ENCODE results near the gene CCDC167.

CCDC167 gene

DNA sequence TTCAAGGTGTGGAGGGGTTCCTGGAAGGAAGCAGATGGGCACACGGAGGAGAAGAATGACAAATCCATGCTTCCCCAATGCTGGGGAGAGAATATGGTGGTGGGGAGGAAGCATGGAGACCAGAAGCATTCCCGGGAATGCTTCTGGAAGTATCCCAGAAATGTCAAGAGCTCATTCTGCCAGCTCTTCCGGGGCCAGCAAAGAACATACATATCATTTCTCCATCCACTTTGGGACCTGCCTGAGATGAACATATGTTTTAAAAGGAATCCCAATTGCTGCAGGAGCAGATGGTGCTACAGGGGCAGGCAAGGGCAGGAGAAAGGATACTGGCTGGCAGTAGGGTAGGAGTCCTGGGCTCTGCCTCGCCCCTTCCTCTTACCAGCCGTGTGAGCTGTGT, 37.9 kb upstream of the CCDC167 start:
- no peak for TF ChIP-seq CTCF (IDR thresholded peaks at IDR 0.05; ENCODE audit: low read depth, low read length)
- in situ Hi-C loops (cut with HindIII; ENCODE audit: low sequenced_read_pairs): no loop called here
- no peak overlapping the region for H3K4me3 ChIP-seq (ENCODE audit: low read depth, low read length)
- DNase-seq (ENCODE audit: low read depth, low spot score): no peak

DNA sequence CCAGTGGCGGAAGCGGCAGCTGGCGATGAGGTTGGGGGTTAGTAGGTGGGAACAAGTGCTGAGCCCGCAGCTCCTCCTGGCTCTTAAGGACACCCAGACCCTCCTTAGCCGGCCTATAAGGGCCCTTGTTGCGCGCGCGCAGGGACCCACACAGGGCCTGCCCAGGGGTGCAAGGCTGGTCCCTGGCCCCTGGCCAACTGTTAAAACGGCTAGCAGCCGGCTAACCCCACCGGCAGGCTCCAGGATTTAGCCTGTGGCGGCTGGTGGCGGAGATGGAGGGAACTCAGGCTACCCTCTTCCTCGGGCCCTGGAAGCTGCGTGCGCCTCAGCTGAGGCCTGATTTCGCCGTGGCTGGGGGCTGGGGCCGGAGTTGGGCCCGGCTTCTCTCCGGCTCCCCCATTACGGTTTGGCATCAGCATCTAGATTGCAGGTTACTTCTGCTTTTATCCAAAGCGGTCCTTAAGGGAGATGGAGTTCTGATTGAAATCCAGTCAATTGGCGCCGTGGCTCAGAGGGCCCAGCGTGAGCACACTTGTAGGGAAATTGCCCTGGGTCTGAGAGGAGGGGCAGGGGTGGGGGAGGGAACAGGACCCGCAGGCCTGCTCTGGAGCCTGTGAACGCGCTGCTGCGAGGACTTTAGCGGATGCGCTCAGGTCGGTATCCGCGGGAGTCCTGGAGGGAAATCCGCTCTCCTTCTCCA, 36.9 kb upstream of the CCDC167 start:
- no peak for TF ChIP-seq CTCF (IDR thresholded peaks at IDR 0.05; ENCODE audit: low read depth, low read length)
- in situ Hi-C loops (cut with HindIII; ENCODE audit: low sequenced_read_pairs): no loop called here
- no peak overlapping the region for H3K4me3 ChIP-seq (ENCODE audit: low read depth, low read length)
- no peak for DNase-seq (ENCODE audit: low read depth, low spot score)

DNA sequence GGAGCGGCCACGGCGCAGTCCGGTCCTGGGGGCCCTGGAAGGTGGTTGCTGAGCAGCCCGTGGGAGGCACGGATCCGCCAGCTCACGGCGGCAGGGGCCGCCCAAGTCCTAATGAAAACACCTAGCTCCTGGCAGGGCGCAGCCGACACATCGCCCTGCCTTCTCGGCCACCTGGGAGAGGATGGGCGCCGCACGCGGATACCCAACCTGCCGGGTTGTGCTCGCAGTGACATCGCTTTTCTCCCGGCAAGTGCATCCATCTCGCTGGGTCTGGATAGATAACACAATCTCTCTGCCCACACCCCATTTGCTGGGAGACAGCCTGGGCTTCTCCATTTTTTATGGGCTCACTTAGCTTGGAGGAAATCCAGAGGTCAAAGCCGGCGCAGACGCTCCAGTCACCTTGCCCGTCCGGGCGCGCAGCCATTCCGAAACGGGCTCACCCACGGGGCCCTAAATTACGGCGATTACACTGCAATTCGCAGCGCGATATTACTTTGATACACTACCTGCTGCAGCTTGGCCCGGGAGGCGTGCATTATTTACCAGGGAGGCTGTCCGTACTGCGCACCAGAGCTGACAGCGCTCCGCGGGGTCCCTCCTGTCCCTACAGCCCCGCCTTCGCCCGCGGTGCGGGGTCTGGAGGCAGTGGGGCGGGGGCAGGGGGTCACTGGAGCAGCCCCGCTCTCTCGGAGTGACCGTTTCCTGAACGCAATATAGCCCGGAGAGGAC, 36.2 kb upstream of the CCDC167 start:
- DNase-seq (ENCODE audit: low read depth, low spot score): no peak
- in situ Hi-C loops (cut with HindIII; ENCODE audit: low sequenced_read_pairs): no loop called here
- peak overlapping the region; percentile 12 for H3K4me3 ChIP-seq (ENCODE audit: low read depth, low read length)
- TF ChIP-seq CTCF (IDR thresholded peaks at IDR 0.05; ENCODE audit: low read depth, low read length): peak; percentile 8

DNA sequence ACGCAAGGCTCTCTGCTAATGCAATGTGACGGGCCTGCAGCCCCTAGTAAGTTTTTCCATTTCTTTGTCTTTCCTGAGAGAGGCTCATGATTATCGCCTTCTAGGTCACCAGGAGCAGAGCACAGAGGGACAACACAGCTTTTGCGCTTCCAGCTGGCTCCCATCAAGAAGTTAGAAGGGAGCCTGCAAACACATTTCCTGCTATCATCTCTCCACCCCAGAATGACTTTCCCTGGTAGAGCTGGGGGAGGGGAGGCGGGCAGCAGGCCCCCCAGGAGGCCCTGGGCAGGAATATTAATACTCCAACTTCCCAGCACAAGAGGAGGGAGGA, 35.7 kb upstream of the CCDC167 start:
- no peak overlapping the region for H3K4me3 ChIP-seq (ENCODE audit: low read depth, low read length)
- no peak for TF ChIP-seq CTCF (IDR thresholded peaks at IDR 0.05; ENCODE audit: low read depth, low read length)
- DNase-seq (ENCODE audit: low read depth, low spot score): no peak
- in situ Hi-C loops (cut with HindIII; ENCODE audit: low sequenced_read_pairs): no loop called here

DNA sequence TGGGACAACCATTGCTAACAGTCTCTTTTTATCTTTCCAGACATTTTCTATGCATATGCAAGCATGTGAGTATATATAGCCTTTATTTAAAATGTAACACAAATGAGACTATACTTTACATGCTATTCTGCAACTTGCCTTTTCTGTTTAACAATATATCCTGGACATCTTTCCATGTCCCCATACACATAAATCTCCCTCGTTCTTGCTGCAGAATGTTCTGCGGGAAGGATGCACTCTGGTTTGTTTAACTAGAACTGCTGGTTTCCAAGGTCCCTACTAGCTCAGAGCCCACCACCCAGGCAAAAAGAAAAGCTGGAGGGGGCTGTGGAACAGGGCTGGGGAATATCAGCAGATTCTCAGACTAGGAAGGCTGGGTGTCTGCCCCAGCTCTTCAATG, 35.2 kb upstream of the CCDC167 start:
- TF ChIP-seq CTCF (IDR thresholded peaks at IDR 0.05; ENCODE audit: low read depth, low read length): no peak
- H3K4me3 ChIP-seq (ENCODE audit: low read depth, low read length): no peak overlapping the region
- in situ Hi-C loops (cut with HindIII; ENCODE audit: low sequenced_read_pairs): no loop called here
- DNase-seq (ENCODE audit: low read depth, low spot score): no peak

- in situ Hi-C loops (cut with HindIII; ENCODE audit: low sequenced_read_pairs): no loop called here
- H3K4me3 ChIP-seq (ENCODE audit: low read depth, low read length): no peak overlapping the region
- TF ChIP-seq CTCF (IDR thresholded peaks at IDR 0.05; ENCODE audit: low read depth, low read length): no peak
- no peak for DNase-seq (ENCODE audit: low read depth, low spot score)
Observed at GRCh38 chr6:37532122-37532521, 32.4 kb upstream of the CCDC167 start.
